BE2C (cell line): Measurements from ENCODE around the gene ACOT7.

ENCODE experiments used
- DNase-seq: peaks from one replicate; pipeline ENCODE4 v3.0.0-alpha.2; 2020
- H3K27me3 ChIP-seq: fragments of 250-450 bp; sonication (Bioruptor Pico); 2 replicates; pipeline ENCODE4 v1.5.1; 2020; ENCODE audit warnings: mild to moderate bottlenecking
- H3K36me3 ChIP-seq: fragments of 250-450 bp; sonication (Bioruptor Pico); 2 replicates; pipeline ENCODE4 v1.5.1; 2020; ENCODE audit warnings: mild to moderate bottlenecking
- H3K4me1 ChIP-seq: fragments of 250-450 bp; sonication (Bioruptor Pico); 2 replicates; pipeline ENCODE4 v1.5.1; 2020
- H3K4me3 ChIP-seq: 2 replicates; pipeline ENCODE4 v1.5.1; 2011; ENCODE audit warnings: low read depth, low read length
- H3K9me3 ChIP-seq: fragments of 250-450 bp; sonication (Bioruptor Pico); 2 replicates; pipeline ENCODE4 v1.5.1; 2020
- CTCF ChIP-seq: IDR thresholded peaks from 2 replicates; pipeline ENCODE4 v1.5.1; 2012; ENCODE audit warnings: mild to moderate bottlenecking, low read depth, low read length

ACOT7 gene

GRCh38 chr1:6424000-6424565 lies 30.5 kb upstream of the ACOT7 start:
- TF ChIP-seq CTCF = no peak

GRCh38 chr1:6423321-6423999 lies 29.9 kb upstream of the ACOT7 start:
- Histone ChIP-seq H3K36me3 (no peaks in the 10 kb centered on the region), H3K9me3 (no peaks in the 10 kb centered on the region), H3K27me3 (peaks cover 56% of the 10 kb centered on the region), H3K4me1 (no peaks in the 10 kb centered on the region), H3K4me3 (no peak overlapping the region)
- peak; percentile 60 for TF ChIP-seq CTCF
- DNase-seq = peak; percentile 30

More at GRCh38 chr1:6424000-6424565, 30.5 kb upstream of the ACOT7 start:
- Histone ChIP-seq H3K4me3 (no peak overlapping the region), H3K4me1 (no peaks in the 10 kb centered on the region), H3K9me3 (no peaks in the 10 kb centered on the region), H3K27me3 (peaks cover 50% of the 10 kb centered on the region), H3K36me3 (no peaks in the 10 kb centered on the region)
- DNase-seq = no peak

- no peak overlapping the region for H3K4me3 ChIP-seq
- H3K36me3 ChIP-seq = no peaks in the 10 kb centered on the region
- peaks cover 72% of the 10 kb centered on the region for H3K27me3 ChIP-seq
- no peak for DNase-seq
- no peaks in the 10 kb centered on the region for H3K4me1 ChIP-seq
- no peaks in the 10 kb centered on the region for H3K9me3 ChIP-seq
- TF ChIP-seq CTCF = no peak
Measured at GRCh38 chr1:6421266-6421665, 27.7 kb upstream of the ACOT7 start.

GRCh38 chr1:6420454-6421042 lies 27.0 kb upstream of the ACOT7 start:
- DNase-seq = no peak
- TF ChIP-seq CTCF = no peak
- Histone ChIP-seq H3K4me1 (no peaks in the 10 kb centered on the region), H3K9me3 (no peaks in the 10 kb centered on the region), H3K4me3 (no peak overlapping the region), H3K36me3 (no peaks in the 10 kb centered on the region), H3K27me3 (peaks cover 74% of the 10 kb centered on the region)

GRCh38 chr1:6419804-6420453 lies 26.4 kb upstream of the ACOT7 start, which contains the start of gene HES2:
Gene HES2, minus strand, starts transcription at chr1:6419919. Its CDS starts 99 bp downstream, at chr1:6419820.
- no peaks in the 10 kb centered on the region for H3K4me1 ChIP-seq
- H3K27me3 ChIP-seq = peaks cover 74% of the 10 kb centered on the region
- no peaks in the 10 kb centered on the region for H3K36me3 ChIP-seq
- no peak within 1 kb of the TSS for H3K4me3 ChIP-seq
- H3K9me3 ChIP-seq = no peaks in the 10 kb centered on the region
- TF ChIP-seq CTCF = no peak
- no peak for DNase-seq
